HepG2 (cell line): ENCODE measurements around the gene FTL. TPM values are rescaled to one million over a fixed set of nuclear protein-coding genes. Genes with fewer than 3 reads are reported as not detected.

ENCODE experiments used
- AFF4 ChIP-seq: sonication (generic); formaldehyde crosslinking; IDR thresholded peaks from 2 replicates; pipeline ENCODE4 v1.4.0; 2020; ENCODE audit warnings: missing genetic modification reagents
- ARID5B ChIP-seq: IDR thresholded peaks from 2 replicates; pipeline ENCODE4 v1.4.0; 2020; ENCODE audit warnings: mild to moderate bottlenecking, missing genetic modification reagents
- EP300 ChIP-seq, 3 experiments: sonication (generic) in 1 of 3; formaldehyde crosslinking in 1 of 3; IDR thresholded peaks; 2 replicates each; pipeline versions ENCODE4 v1.5.1 to v1.6.1; 2011 to 2020; ENCODE audit warnings: low read depth in 2 of 3, low read length in 2 of 3, borderline replicate concordance in 1 of 3, improper control_type of control experiment in 1 of 3, mild to moderate bottlenecking in 1 of 3, missing genetic modification reagents in 1 of 3, moderate library complexity in 1 of 3
- KLF6 ChIP-seq: IDR thresholded peaks from 2 replicates; pipeline ENCODE4 v1.8.0; 2016; ENCODE audit warnings: missing biosample characterization, missing genetic modification reagents
- POLR2AphosphoS5 ChIP-seq: IDR thresholded peaks from 2 replicates; pipeline ENCODE4 v1.6.1; 2012; ENCODE audit warnings: low read depth, low read length
- REPIN1 ChIP-seq: sonication (generic); formaldehyde crosslinking; IDR thresholded peaks from 2 replicates; pipeline ENCODE4 v1.8.0; 2022; ENCODE audit warnings: missing genetic modification reagents, low read depth, mild to moderate bottlenecking, borderline replicate concordance
- RFX1 ChIP-seq: fragments of 450-650 bp; IDR thresholded peaks from 2 replicates; pipeline ENCODE4 v1.6.1; 2017
- ZBTB20 ChIP-seq: sonication (generic); formaldehyde crosslinking; IDR thresholded peaks from 2 replicates; pipeline ENCODE4 v1.8.1; 2023; ENCODE audit warnings: missing genetic modification reagents, low read depth, mild to moderate bottlenecking, borderline replicate concordance
- ZBTB21 ChIP-seq: sonication (generic); formaldehyde crosslinking; IDR thresholded peaks from 2 replicates; pipeline ENCODE4 v1.4.0; 2020; ENCODE audit warnings: missing genetic modification reagents
- ZBTB7B ChIP-seq: sonication (generic); formaldehyde crosslinking; IDR thresholded peaks from 2 replicates; pipeline ENCODE4 v1.4.0; 2020; ENCODE audit warnings: missing genetic modification reagents
- ZNF350 ChIP-seq: sonication (generic); formaldehyde crosslinking; IDR thresholded peaks from 2 replicates; pipeline ENCODE4 v1.4.0; 2020; ENCODE audit warnings: mild to moderate bottlenecking, low read depth, missing genetic modification reagents, borderline replicate concordance
- ZNF574 ChIP-seq: sonication (generic); formaldehyde crosslinking; IDR thresholded peaks from 2 replicates; pipeline ENCODE4 v1.4.0; 2020; ENCODE audit warnings: missing genetic modification reagents
- ZNF652 ChIP-seq: IDR thresholded peaks from 2 replicates; pipeline ENCODE4 v1.6.1; 2016; ENCODE audit warnings: low read depth, borderline replicate concordance
- polyA plus RNA-seq, 8 experiments: library from polyadenylated mRNA; depleted of rRNA in 3 of 8; stranded (reverse) in 7 of 8; unstranded in 1 of 8; fragments of >200 nt; fragmentation: Illumina TruSeq in 4 of 8; extraction: Trizol in 4 of 8; gene quantifications; 2 replicates each; pipeline versions ENCODE4 v1.2.1 to v1.2.3, GENCODE V29; 2011 to 2016; ENCODE audit warnings: low read depth in 4 of 8, missing spikeins in 1 of 8, mixed read lengths in 1 of 8; ENCODE audit not compliant: insufficient read depth in 1 of 8
- total RNA-seq, 5 experiments: library from RNA; depleted of rRNA; stranded (reverse); fragments of >200 nt; fragmentation: Illumina TruSeq; extraction: Trizol; gene quantifications; 2 replicates each; pipeline ENCODE4 v1.2.3, GENCODE V29; 2016; ENCODE audit warnings: low read depth in 1 of 5
- TF ChIP-seq, protein P1 (sequence below): sonication (generic); formaldehyde crosslinking; IDR thresholded peaks from 2 replicates; pipeline ENCODE4 v1.5.1; 2020; ENCODE audit warnings: missing genetic modification reagents, mild to moderate bottlenecking, borderline replicate concordance

Gene FTL
- total and polyA plus RNA-seq, 2 of the 13 experiments (the other 11 are each of a cell fraction or from before 2014, with no cell fraction given): 2,721 to 8,800 TPM

GRCh38 chr19:48933382-48933932 lies 31.7 kb upstream of the FTL start, which contains the start of gene DHDH (continued):
- TF ChIP-seq EP300 (IDR thresholded peaks at IDR 0.05; ENCODE audit: low read depth in 2 of 2, low read length in 2 of 2) (no peak), EP300 (CRISPR knock-in tag; IDR thresholded peaks at IDR 0.05; ENCODE audit: borderline replicate concordance) (no peak), ZNF574 (CRISPR knock-in tag) (no peak), ARID5B (CRISPR knock-in tag) (peak; percentile 24), ZBTB21 (CRISPR knock-in tag) (no peak), ZBTB20 (CRISPR knock-in tag) (no peak), RFX1 (no peak), ZNF652 (CRISPR knock-in tag) (no peak), KLF6 (CRISPR knock-in tag) (no peak), ZBTB7B (CRISPR knock-in tag) (no peak), POLR2AphosphoS5 (peak; percentile 31; the same call in 1 of the 2 replicates), ZNF350 (CRISPR knock-in tag) (no peak), REPIN1 (CRISPR knock-in tag) (no peak), AFF4 (no peak)
- TF ChIP-seq, protein P1, sequence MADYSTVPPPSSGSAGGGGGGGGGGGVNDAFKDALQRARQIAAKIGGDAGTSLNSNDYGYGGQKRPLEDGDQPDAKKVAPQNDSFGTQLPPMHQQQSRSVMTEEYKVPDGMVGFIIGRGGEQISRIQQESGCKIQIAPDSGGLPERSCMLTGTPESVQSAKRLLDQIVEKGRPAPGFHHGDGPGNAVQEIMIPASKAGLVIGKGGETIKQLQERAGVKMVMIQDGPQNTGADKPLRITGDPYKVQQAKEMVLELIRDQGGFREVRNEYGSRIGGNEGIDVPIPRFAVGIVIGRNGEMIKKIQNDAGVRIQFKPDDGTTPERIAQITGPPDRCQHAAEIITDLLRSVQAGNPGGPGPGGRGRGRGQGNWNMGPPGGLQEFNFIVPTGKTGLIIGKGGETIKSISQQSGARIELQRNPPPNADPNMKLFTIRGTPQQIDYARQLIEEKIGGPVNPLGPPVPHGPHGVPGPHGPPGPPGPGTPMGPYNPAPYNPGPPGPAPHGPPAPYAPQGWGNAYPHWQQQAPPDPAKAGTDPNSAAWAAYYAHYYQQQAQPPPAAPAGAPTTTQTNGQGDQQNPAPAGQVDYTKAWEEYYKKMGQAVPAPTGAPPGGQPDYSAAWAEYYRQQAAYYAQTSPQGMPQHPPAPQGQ (CRISPR knock-in tag): no peak
